SU-DHL-6 (cell line): ENCODE measurements around the gene CCR4.
"Not testable (repeated sequence)": the region's sequence is repeated elsewhere in the genome, so short reads cannot be mapped to it uniquely, and the experiment has no call there.

Experiments
- CTCF ChIP-seq: fragments of 200-600 bp; sonication (generic); IDR thresholded peaks from one replicate; pipeline ENCODE4 v1.5.1; 2017; ENCODE audit warnings: antibody characterized with exemption, mild to moderate bottlenecking, low read length, moderate library complexity; ENCODE audit not compliant: insufficient read depth, poor library complexity, severe bottlenecking
- EZH2phosphoT487 ChIP-seq: fragments of 200-600 bp; sonication (generic), shearing (Covaris generic); conservative IDR thresholded peaks from 2 replicates; pipeline ENCODE4 v1.6.1; 2018; ENCODE audit warnings: mild to moderate bottlenecking, antibody characterized with exemption, low read length, moderate library complexity, mixed read lengths

- not testable (repeated sequence) for TF ChIP-seq EZH2phosphoT487, CTCF
Measured at GRCh38 chr3:32945598-32945997, 5.8 kb upstream of the CCR4 start.
